GM21825 (cell line): ENCODE data around the gene ADGRB3.

Source experiments
- ATAC-seq: cut with Tn5 transposase; IDR thresholded peaks from one replicate; pipeline ENCODE4 v1.9.1; 2021; ENCODE audit warnings: mild to moderate bottlenecking, moderate library complexity; ENCODE audit not compliant: unreplicated experiment

The ADGRB3 gene

DNA sequence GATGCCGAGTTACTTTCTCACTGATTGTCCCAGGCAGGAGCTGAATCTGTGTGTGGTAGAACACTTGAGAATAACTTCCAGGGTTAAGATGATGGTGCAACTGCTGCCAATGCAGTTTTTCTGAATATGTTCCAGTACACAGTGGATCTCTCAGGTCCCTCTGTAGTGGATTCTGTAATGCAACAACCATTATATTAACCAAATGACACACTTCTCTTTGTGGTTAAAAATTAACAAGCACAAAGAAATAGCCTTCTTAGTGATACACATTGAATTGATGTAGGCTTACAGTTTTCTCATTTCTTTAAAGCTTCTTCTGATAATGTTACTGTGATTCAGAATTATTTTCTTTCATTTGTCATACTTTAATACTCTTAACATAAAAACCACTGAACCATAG lies 383.8 kb downstream of the ADGRB3 start:
- ATAC-seq, result no peak

- ATAC-seq, result no peak
Measured at GRCh38 chr6:69019832-69020231, 384.8 kb downstream of the ADGRB3 start.

DNA sequence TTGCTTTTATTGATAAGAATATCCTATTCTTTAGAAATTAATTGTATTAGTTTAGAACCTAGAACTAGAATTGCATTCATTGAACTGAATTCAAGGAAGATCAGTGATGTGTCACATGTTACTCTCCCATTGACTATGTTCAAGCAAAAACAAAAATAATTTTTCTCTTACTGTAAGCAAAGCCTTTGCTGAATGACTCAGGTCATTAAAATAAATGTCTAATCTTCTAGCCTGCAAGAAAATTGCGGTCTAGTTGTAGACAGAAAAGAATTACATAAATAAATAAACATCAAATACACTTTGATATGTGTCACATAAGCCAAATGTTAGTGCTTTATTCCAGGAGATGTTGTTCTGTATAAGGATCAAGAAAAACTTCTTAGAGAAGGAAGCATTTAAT lies 387.9 kb downstream of the ADGRB3 start:
- no peak for ATAC-seq

GRCh38 chr6:69026243-69026642 lies 391.2 kb downstream of the ADGRB3 start:
- ATAC-seq, result no peak

DNA sequence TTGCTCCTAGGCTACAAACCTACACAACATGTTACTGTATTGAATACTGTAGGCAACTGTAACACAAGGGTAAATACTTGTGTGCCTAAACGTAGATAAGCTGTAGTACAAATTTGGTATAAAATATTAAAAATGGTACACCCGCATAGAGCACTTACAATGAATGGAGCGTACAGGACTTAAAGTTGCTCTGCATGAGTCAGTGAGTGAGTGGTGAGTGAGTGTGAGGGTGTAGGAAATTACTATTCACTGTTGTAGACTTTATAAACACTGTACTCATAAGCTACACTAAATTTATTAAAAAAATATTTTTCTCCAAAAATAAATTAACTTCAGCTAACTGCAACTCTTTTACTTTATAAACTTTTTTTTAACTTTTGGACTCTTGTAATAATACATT lies 391.6 kb downstream of the ADGRB3 start:
- ATAC-seq, result no peak

DNA sequence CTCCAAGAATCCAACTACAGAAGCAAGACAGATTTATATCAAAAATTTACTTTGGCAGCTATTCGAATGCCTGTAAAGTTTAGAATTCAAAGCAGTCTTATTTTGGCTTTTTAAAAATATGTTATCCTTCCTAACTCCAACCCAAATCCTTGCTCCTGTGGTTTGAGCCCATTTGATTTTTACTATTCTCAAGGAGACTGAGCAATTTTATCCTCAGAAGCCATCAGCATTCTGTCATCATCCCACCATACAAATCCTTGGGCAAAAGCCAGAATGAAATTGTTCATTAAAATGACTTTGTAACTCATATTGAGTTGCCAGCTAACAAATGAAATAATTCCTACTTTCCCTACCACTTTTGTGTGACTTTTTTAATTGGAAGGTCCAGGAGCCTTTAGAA lies 392.8 kb downstream of the ADGRB3 start:
- ATAC-seq, result no peak

- no peak for ATAC-seq
Measured at GRCh38 chr6:69038841-69039240, 403.8 kb downstream of the ADGRB3 start.

DNA sequence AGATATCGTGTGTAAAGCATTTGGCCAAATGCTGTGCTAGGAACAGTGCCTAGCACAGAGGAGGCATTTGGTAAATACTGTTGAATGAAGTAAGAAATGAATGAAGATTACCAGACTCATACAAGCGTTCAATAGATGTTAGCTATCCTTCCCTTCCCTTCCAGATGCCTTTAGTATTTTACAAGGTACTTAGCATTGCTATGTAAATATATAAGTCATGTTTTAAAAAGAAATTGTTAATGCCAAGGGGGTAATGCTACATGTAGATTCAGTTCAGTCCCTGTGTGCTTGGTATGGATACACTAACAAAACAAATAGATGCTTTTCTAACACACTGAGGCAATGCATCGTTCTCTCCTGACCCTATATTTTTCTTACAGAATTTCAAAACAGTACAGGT lies 407.2 kb downstream of the ADGRB3 start:
- no peak for ATAC-seq

GRCh38 chr6:69044534-69044933 lies 409.5 kb downstream of the ADGRB3 start:
- no peak for ATAC-seq

GRCh38 chr6:69059413-69059812 lies 424.3 kb downstream of the ADGRB3 start:
- no peak for ATAC-seq

GRCh38 chr6:69061066-69061465 lies 426.0 kb downstream of the ADGRB3 start:
- no peak for ATAC-seq

GRCh38 chr6:69063401-69063800 lies 428.3 kb downstream of the ADGRB3 start:
- ATAC-seq, result no peak

- no peak for ATAC-seq
Measured at GRCh38 chr6:69064226-69064625, 429.1 kb downstream of the ADGRB3 start.

DNA sequence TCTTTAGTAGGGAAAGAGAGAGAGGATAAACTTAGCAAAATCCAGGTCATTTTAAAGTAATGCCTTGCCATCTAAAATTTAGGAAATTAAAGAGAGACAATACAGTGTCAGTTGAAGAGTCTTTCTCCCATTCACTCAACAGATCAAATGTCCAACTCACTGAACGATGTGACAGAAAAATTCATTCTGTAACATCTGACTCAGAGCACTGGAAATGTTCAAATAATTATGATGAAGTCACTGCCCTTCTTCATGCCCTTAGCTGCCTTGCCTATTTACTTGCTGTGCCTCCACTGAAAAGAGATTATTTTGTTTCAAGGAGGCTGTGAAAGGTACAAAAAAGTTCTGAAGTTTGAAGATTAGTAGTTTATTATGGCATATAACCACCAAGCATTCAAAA lies 434.8 kb downstream of the ADGRB3 start:
- ATAC-seq, result no peak

GRCh38 chr6:69072796-69073195 lies 437.7 kb downstream of the ADGRB3 start:
- ATAC-seq, result no peak

- no peak for ATAC-seq
Measured at GRCh38 chr6:69084746-69085335, 449.8 kb downstream of the ADGRB3 start.

DNA sequence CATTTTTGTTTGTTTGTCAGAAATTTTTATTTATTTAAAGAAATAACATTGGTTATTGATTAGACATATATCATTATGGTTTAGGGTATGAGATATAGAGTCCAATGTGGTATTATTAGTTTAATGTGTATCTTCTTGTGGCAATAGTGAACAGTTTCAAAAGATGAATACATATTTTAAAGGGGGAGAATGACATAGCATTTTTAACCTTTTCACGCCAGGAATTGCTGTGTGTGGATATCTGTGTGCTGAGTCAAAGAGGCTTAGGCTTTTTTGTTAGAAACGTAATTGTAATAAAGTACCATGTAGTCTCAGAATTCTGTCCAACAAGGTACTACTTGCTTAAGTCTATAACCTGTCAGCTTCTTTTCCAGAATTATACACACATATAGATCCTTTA lies 451.6 kb downstream of the ADGRB3 start:
- ATAC-seq, result no peak

DNA sequence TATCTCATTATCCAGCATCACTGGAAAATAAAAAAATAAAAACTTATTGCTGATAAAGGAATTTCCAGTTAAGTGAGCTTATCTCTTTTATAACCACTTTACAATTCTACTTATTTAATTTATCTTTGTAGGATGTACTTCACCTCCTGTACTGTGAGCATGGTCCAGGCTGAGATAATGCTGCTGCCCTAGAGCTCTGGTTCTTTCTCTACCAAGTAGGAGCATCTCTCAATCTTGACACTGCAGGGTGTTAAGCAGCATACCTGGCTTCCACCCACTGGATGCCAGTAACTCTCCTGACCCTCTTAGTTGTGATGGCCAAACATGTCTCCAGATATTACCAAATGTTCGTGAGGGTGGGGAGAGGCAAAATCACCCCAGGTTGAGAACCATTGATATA lies 454.5 kb downstream of the ADGRB3 start:
- no peak for ATAC-seq

DNA sequence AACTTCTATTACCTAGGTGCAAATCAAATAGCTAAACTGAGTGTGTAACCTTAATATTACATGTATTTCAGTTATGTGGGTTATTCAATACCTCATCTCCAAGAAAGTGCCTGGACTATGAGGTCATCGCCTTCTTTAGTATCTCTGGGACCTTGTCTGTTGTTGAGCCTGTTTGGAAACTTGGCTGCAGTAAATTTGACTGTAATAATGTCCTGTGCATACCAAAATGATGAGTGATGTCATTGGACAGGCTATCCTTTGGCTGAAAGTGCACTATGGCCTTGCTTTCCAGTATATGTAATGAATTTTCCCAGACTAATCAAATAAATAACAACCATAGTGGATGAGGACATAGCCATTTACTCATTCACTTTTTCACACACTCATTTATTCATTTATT lies 455.1 kb downstream of the ADGRB3 start:
- ATAC-seq, result no peak

DNA sequence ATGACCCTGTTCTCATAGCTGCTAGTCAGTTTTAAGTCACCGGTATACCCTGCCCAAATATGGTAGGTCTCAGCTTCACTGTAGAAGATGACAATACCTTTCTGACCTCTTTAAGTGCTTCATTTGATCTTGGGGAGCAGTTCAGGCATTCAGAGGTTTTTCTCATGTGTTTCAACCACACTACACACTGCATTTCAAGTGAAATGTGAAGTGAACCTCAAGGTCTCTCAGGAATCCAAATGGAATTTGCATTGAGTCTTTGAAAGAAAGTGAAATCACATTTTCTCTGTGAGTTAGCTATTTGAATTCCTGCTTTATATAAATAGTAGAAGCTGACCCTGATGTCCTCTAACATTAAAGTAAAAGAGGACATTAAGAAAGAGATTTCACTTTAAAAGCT lies 461.6 kb downstream of the ADGRB3 start:
- no peak for ATAC-seq

GRCh38 chr6:69097948-69098347 lies 462.9 kb downstream of the ADGRB3 start:
- no peak for ATAC-seq

DNA sequence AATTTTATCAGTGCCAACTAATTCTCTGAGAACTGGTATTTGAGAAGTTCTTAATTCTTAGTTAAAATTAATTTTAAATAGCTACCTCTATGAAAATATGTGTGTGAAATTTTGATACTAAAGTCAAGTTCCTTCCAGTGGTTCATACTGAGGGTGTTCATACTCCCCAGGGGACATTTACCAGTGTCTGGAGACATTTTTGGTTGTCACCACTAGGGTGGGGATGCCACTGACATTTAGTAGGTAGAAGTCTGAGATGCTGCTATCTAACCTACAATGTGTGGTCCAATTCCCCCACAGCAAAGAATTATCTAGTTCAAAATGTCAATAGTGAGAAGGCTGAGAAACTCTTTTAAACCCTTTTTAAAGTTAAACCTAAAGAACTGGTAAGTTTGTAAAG lies 463.8 kb downstream of the ADGRB3 start:
- no peak for ATAC-seq

GRCh38 chr6:69100772-69101171 lies 465.7 kb downstream of the ADGRB3 start:
- no peak for ATAC-seq

- ATAC-seq, result no peak
Measured at GRCh38 chr6:69102416-69102815, 467.3 kb downstream of the ADGRB3 start.
